ENCODE measurements around the gene GPR6.

The GPR6 gene

GRCh38 chr6:109991201-109992101 is 13.3 kb downstream of the GPR6 start:
- TF ChIP-seq CTCF (IDR thresholded peaks at IDR 0.05) = no peak
- Mint-ChIP-seq H3K4me3 (no peak overlapping the region), H3K27me3 (ENCODE audit: low read depth, poor library complexity) (peaks cover 10% of the 10 kb centered on the region), H3K4me1 (no peaks in the 10 kb centered on the region), H3K27ac (no peak overlapping the region), H3K36me3 (ENCODE audit: low read depth) (no peaks in the 10 kb centered on the region), H3K9me3 (peaks cover 4% of the 10 kb centered on the region)
- no peak for DNase-seq

GRCh38 chr6:109998159-109998785 is 20.2 kb downstream of the GPR6 start:
- no peaks in the 10 kb centered on the region for H3K36me3 Mint-ChIP-seq (ENCODE audit: low read depth)
- H3K27ac Mint-ChIP-seq = no peak overlapping the region
- peaks cover 3% of the 10 kb centered on the region for H3K27me3 Mint-ChIP-seq (ENCODE audit: low read depth, poor library complexity)
- H3K4me1 Mint-ChIP-seq = no peaks in the 10 kb centered on the region
- H3K9me3 Mint-ChIP-seq = peaks cover 9% of the 10 kb centered on the region
- DNase-seq = peak; percentile 16
- H3K4me3 Mint-ChIP-seq = no peak overlapping the region
- no peak for TF ChIP-seq CTCF (IDR thresholded peaks at IDR 0.05)

- H3K9me3 Mint-ChIP-seq = peaks cover 22% of the 10 kb centered on the region
- no peak overlapping the region for H3K4me3 Mint-ChIP-seq
- peaks cover 3% of the 10 kb centered on the region for H3K27me3 Mint-ChIP-seq (ENCODE audit: low read depth, poor library complexity)
- H3K27ac Mint-ChIP-seq = no peak overlapping the region
- DNase-seq = no peak
- H3K36me3 Mint-ChIP-seq (ENCODE audit: low read depth) = no peaks in the 10 kb centered on the region
- H3K4me1 Mint-ChIP-seq = no peaks in the 10 kb centered on the region
- no peak for TF ChIP-seq CTCF (IDR thresholded peaks at IDR 0.05)
Measured at GRCh38 chr6:109999740-110000139, 21.6 kb downstream of the GPR6 start.

- Mint-ChIP-seq H3K36me3 (ENCODE audit: low read depth) (no peaks in the 10 kb centered on the region), H3K27me3 (ENCODE audit: low read depth, poor library complexity) (peaks cover 3% of the 10 kb centered on the region), H3K27ac (no peak overlapping the region), H3K4me3 (no peak overlapping the region), H3K4me1 (no peaks in the 10 kb centered on the region), H3K9me3 (peaks cover 22% of the 10 kb centered on the region)
- no peak for DNase-seq
- no peak for TF ChIP-seq CTCF (IDR thresholded peaks at IDR 0.05)
Measured at GRCh38 chr6:110002676-110003075, 24.6 kb downstream of the GPR6 start.

GRCh38 chr6:110013386-110013785 is 35.3 kb downstream of the GPR6 start:
- H3K27me3 Mint-ChIP-seq (ENCODE audit: low read depth, poor library complexity) = peaks cover 4% of the 10 kb centered on the region
- H3K4me3 Mint-ChIP-seq = no peak overlapping the region
- no peak for DNase-seq
- no peaks in the 10 kb centered on the region for H3K9me3 Mint-ChIP-seq
- no peaks in the 10 kb centered on the region for H3K36me3 Mint-ChIP-seq (ENCODE audit: low read depth)
- H3K27ac Mint-ChIP-seq = no peak overlapping the region
- no peaks in the 10 kb centered on the region for H3K4me1 Mint-ChIP-seq
- TF ChIP-seq CTCF (IDR thresholded peaks at IDR 0.05) = no peak
